SH-SY5Y (cell line): ENCODE results near the gene COLEC12.

Source experiments
- GATA2 ChIP-seq: IDR thresholded peaks from 2 replicates; pipeline ENCODE4 v1.6.1; 2011; ENCODE audit warnings: mild to moderate bottlenecking, low read depth, low read length
- GATA3 ChIP-seq: IDR thresholded peaks from 2 replicates; pipeline ENCODE4 v1.6.1; 2011; ENCODE audit warnings: low read depth, mild to moderate bottlenecking, low read length, moderate library complexity

DNA sequence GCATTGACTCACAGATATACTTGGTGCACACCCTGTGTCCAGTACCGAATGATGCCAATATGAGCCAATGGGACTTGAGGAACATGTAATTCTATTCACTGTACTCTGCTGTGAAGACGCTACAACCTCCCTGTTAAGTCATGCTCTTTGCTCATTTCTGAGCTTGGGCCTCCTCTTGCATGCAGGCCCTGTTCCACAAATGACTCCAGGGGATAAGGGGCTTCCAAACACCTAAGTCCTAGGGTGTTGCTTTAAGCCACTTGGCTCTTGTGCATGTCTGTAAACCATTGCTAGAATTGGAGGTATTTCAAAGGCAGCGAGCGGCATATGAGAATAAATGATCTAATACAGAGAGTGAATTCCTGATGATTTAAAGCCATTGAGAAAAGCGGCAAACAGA is 126.7 kb downstream of the COLEC12 start:
- TF ChIP-seq GATA2 (no peak), GATA3 (no peak)
